Hepatic stellate cell (primary cell): ENCODE measurements around the gene VASH1.

Source experiments
- DNase-seq: peaks from one replicate; pipeline ENCODE4 v3.0.0; 2011; ENCODE audit warnings: low spot score

VASH1 gene

GRCh38 chr14:76784881-76785280 is 23.6 kb downstream of the VASH1 start:
- DNase-seq = peak; percentile 97

GRCh38 chr14:76786601-76787000 is 25.3 kb downstream of the VASH1 start:
- DNase-seq = no peak

GRCh38 chr14:76792422-76792821 is 31.2 kb downstream of the VASH1 start:
- no peak for DNase-seq

- no peak for DNase-seq
Observed at GRCh38 chr14:76793324-76793723, 32.1 kb downstream of the VASH1 start.

GRCh38 chr14:76793956-76794355 is 32.7 kb downstream of the VASH1 start:
- no peak for DNase-seq

GRCh38 chr14:76806446-76806845 is 45.2 kb downstream of the VASH1 start:
- DNase-seq = no peak

GRCh38 chr14:76808011-76808410 is 46.7 kb downstream of the VASH1 start:
- no peak for DNase-seq

GRCh38 chr14:76808990-76809389 is 47.7 kb downstream of the VASH1 start:
- no peak for DNase-seq

- no peak for DNase-seq
Observed at GRCh38 chr14:76810525-76810924, 49.3 kb downstream of the VASH1 start.

- peak; percentile 45 for DNase-seq
Observed at GRCh38 chr14:76810953-76811400, 49.7 kb downstream of the VASH1 start.

- DNase-seq = no peak
Observed at GRCh38 chr14:76811561-76811960, 50.3 kb downstream of the VASH1 start.

- no peak for DNase-seq
Observed at GRCh38 chr14:76812093-76812421, 50.8 kb downstream of the VASH1 start.

GRCh38 chr14:76812422-76813383 is 51.4 kb downstream of the VASH1 start, which contains the start of gene ANGEL1:
Gene ANGEL1 (minus strand): TSS chr14:76812882. CDS start chr14:76812827, 55 bp downstream.
- peak; percentile 88 for DNase-seq

GRCh38 chr14:76814726-76815645 is 53.7 kb downstream of the VASH1 start:
- DNase-seq = no peak

GRCh38 chr14:76820700-76821099 is 59.4 kb downstream of the VASH1 start:
- no peak for DNase-seq

GRCh38 chr14:76826122-76826521 is 64.9 kb downstream of the VASH1 start, which contains the start of gene LRRC74A:
Gene LRRC74A (plus strand): TSS chr14:76826408. CDS start chr14:76826698, 290 bp downstream.
- no peak for DNase-seq

GRCh38 chr14:76827696-76828296 is 66.5 kb downstream of the VASH1 start:
- DNase-seq = peak; percentile 47

GRCh38 chr14:76828339-76829012 is 67.2 kb downstream of the VASH1 start:
- peak; percentile 40 for DNase-seq

GRCh38 chr14:76829013-76829365 is 67.7 kb downstream of the VASH1 start:
- no peak for DNase-seq

GRCh38 chr14:76829650-76830421 is 68.6 kb downstream of the VASH1 start:
- no peak for DNase-seq

GRCh38 chr14:76830556-76830955 is 69.3 kb downstream of the VASH1 start:
- no peak for DNase-seq
